GM23338 (cell line): Measurements from ENCODE around the gene TNFAIP1. TPM values are rescaled to one million over a fixed set of nuclear protein-coding genes. Genes with fewer than 3 reads are reported as not detected.

ENCODE experiments used
- ATAC-seq: fragments of 200-7000 bp; cut with Tn5 transposase; 3 replicates; pipeline ENCODE4 v1.9.1; 2020
- DNase-seq: peaks from one replicate; pipeline ENCODE4 v3.0.0-alpha.2; 2015; ENCODE audit warnings: low spot score
- H2AFZ ChIP-seq: fragments of 200-600 bp; sonication (generic); 2 replicates; pipeline ENCODE4 v1.8.0; 2016; ENCODE audit warnings: antibody characterized with exemption, mild to moderate bottlenecking, moderate library complexity
- H3F3A ChIP-seq: fragments of 200-600 bp; sonication (generic); replicated peaks from 2 replicates; pipeline ENCODE4 v1.8.0; 2017; ENCODE audit warnings: antibody characterized with exemption, mixed run types, low read depth
- H3K27ac ChIP-seq: fragments of 200-600 bp; sonication (generic); 2 replicates; pipeline ENCODE4 v1.6.1; 2016; ENCODE audit warnings: low read depth
- H3K27me3 ChIP-seq: fragments of 200-600 bp; sonication (generic); 2 replicates; pipeline ENCODE4 v1.8.0; 2016; ENCODE audit warnings: mild to moderate bottlenecking, mixed run types, moderate library complexity; ENCODE audit not compliant: insufficient read depth
- H3K36me3 ChIP-seq: fragments of 200-600 bp; sonication (generic); 2 replicates; pipeline ENCODE4 v1.8.0; 2016; ENCODE audit warnings: mild to moderate bottlenecking; ENCODE audit not compliant: insufficient read depth
- H3K4me1 ChIP-seq: fragments of 200-600 bp; sonication (generic); 2 replicates; pipeline ENCODE4 v1.8.0; 2016; ENCODE audit warnings: mild to moderate bottlenecking, moderate library complexity; ENCODE audit not compliant: insufficient read depth
- H3K4me2 ChIP-seq: fragments of 200-600 bp; sonication (generic); 2 replicates; pipeline ENCODE4 v1.7.1; 2017; ENCODE audit warnings: mixed run types
- H3K4me3 ChIP-seq: fragments of 200-600 bp; sonication (generic); 2 replicates; pipeline ENCODE4 v1.6.1; 2016; ENCODE audit warnings: mixed run types
- H3K79me2 ChIP-seq: fragments of 200-600 bp; sonication (generic); replicated peaks from 2 replicates; pipeline ENCODE4 v1.8.0; 2017; ENCODE audit warnings: mild to moderate bottlenecking; ENCODE audit not compliant: insufficient read depth
- H3K9me2 ChIP-seq: fragments of 200-600 bp; sonication (generic); 2 replicates; pipeline ENCODE4 v1.8.0; 2017; ENCODE audit not compliant: insufficient read depth
- H4K20me1 ChIP-seq: fragments of 200-600 bp; sonication (generic); replicated peaks from 2 replicates; pipeline ENCODE4 v1.8.0; 2017; ENCODE audit warnings: mild to moderate bottlenecking; ENCODE audit not compliant: insufficient read depth
- H3K27ac Mint-ChIP-seq: 2 replicates; pipeline ENCODE4 v1.8.0; 2020; ENCODE audit warnings: inconsistent platforms, mild to moderate bottlenecking, moderate library complexity, mixed read lengths
- H3K27me3 Mint-ChIP-seq: 3 replicates; pipeline ENCODE4 v1.8.0; 2022; ENCODE audit warnings: low read depth, mild to moderate bottlenecking, moderate library complexity, mixed read lengths, inconsistent platforms; ENCODE audit not compliant: insufficient read depth, poor library complexity
- H3K36me3 Mint-ChIP-seq: 3 replicates; pipeline ENCODE4 v1.8.0; 2021; ENCODE audit warnings: low read depth, mild to moderate bottlenecking, inconsistent platforms, moderate library complexity, mixed read lengths
- H3K4me1 Mint-ChIP-seq: 3 replicates; pipeline ENCODE4 v1.8.0; 2020; ENCODE audit warnings: mild to moderate bottlenecking, inconsistent platforms, mixed read lengths
- H3K4me3 Mint-ChIP-seq: 3 replicates; pipeline ENCODE4 v1.8.0; 2021; ENCODE audit warnings: moderate library complexity, mild to moderate bottlenecking, inconsistent platforms, mixed read lengths
- H3K9me3 Mint-ChIP-seq: 3 replicates; pipeline ENCODE4 v1.8.0; 2020; ENCODE audit warnings: moderate library complexity, mild to moderate bottlenecking, inconsistent platforms, mixed read lengths
- CREB1 ChIP-seq: fragments of 250-450 bp; sonication (Bioruptor Pico); IDR thresholded peaks from 2 replicates; pipeline ENCODE4 v1.5.0; 2020; ENCODE audit warnings: low read depth, mild to moderate bottlenecking, moderate library complexity
- CTCF ChIP-seq, 2 experiments: fragments of 200-600 bp in 1 of 2; sonication (generic) in 1 of 2; conservative IDR thresholded peaks; 2 replicates each; pipeline versions ENCODE4 v1.5.1 to v1.6.1; 2016 to 2017; ENCODE audit warnings: antibody characterized with exemption in 2 of 2, low read depth in 2 of 2, mild to moderate bottlenecking in 2 of 2, moderate library complexity in 1 of 2
- ETS1 ChIP-seq: IDR thresholded peaks from 2 replicates; pipeline ENCODE4 v1.6.1; 2016; ENCODE audit warnings: antibody characterized with exemption
- EZH2 ChIP-seq: fragments of 200-600 bp; sonication (generic); IDR thresholded peaks from one replicate; pipeline ENCODE4 v1.8.0; 2017; ENCODE audit warnings: antibody characterized with exemption, mild to moderate bottlenecking, low read depth; ENCODE audit not compliant: unreplicated experiment
- EZH2phosphoT487 ChIP-seq: fragments of 200-600 bp; sonication (generic); IDR thresholded peaks from one replicate; pipeline ENCODE4 v1.8.1; 2018; ENCODE audit warnings: antibody characterized with exemption; ENCODE audit not compliant: unreplicated experiment
- JUNB ChIP-seq: IDR thresholded peaks from one replicate; pipeline ENCODE4 v1.6.1; 2016; ENCODE audit warnings: antibody characterized with exemption; ENCODE audit not compliant: unreplicated experiment
- NANOG ChIP-seq: IDR thresholded peaks from 2 replicates; pipeline ENCODE4 v1.6.1; 2016; ENCODE audit warnings: antibody characterized with exemption, borderline replicate concordance
- POLR2AphosphoS5 ChIP-seq: IDR thresholded peaks from 2 replicates; pipeline ENCODE4 v1.6.1; 2016; ENCODE audit warnings: antibody characterized with exemption, low read depth
- REST ChIP-seq: IDR thresholded peaks from one replicate; pipeline ENCODE4 v1.6.1; 2018; ENCODE audit warnings: antibody characterized with exemption; ENCODE audit not compliant: unreplicated experiment
- STAT1 ChIP-seq: IDR thresholded peaks from one replicate; pipeline ENCODE4 v1.6.1; 2016; ENCODE audit warnings: antibody characterized with exemption; ENCODE audit not compliant: unreplicated experiment
- ZNF114 ChIP-seq: fragments of 250-450 bp; sonication (Bioruptor Pico); IDR thresholded peaks from 2 replicates; pipeline ENCODE4 v1.5.0; 2020; ENCODE audit warnings: mild to moderate bottlenecking, moderate library complexity
- ZNF331 ChIP-seq: fragments of 250-450 bp; sonication (Bioruptor Pico); IDR thresholded peaks from 2 replicates; pipeline ENCODE4 v1.5.0; 2020; ENCODE audit warnings: low read depth, mild to moderate bottlenecking, moderate library complexity
- ZNF462 ChIP-seq: fragments of 250-450 bp; sonication (Bioruptor Pico); IDR thresholded peaks from 2 replicates; pipeline ENCODE4 v1.5.0; 2020; ENCODE audit warnings: mild to moderate bottlenecking, moderate library complexity
- polyA plus RNA-seq: library from polyadenylated mRNA; unstranded; fragments of >200 nt; fragmentation: Nextera tagmentation; extraction: Ambion mirVana; gene quantifications from 2 replicates; pipeline ENCODE4 v1.2.1, GENCODE V29; 2016
- total RNA-seq: library from RNA; depleted of rRNA; stranded (reverse); fragments of >200 nt; shearing (Covaris generic); gene quantifications from 2 replicates; pipeline ENCODE4 v1.2.3, GENCODE V29; 2014

The TNFAIP1 gene
- total and polyA plus RNA-seq, 2 experiments from 2014 or later: 6.3 to 13.1 TPM

GRCh38 chr17:28370744-28371103, 35.2 kb downstream of the TNFAIP1 start:
- DNase-seq: no peak
- Histone ChIP-seq H3K36me3 (no peaks in the 10 kb centered on the region), H3K9me2 (no peaks in the 10 kb centered on the region), H3F3A (no peaks in the 10 kb centered on the region; the same call in 1 of the 2 replicates), H3K27me3 (peaks cover 22% of the 10 kb centered on the region), H3K4me2 (peak overlapping the region; percentile 73), H3K79me2 (no peaks in the 10 kb centered on the region), H4K20me1 (peaks cover 14% of the 10 kb centered on the region; the same call in 1 of the 2 replicates), H3K4me3 (peak overlapping the region; percentile 39), H3K4me1 (peaks cover 9% of the 10 kb centered on the region; the same call in 1 of the 2 replicates), H3K27ac (0 out of 2 replicates have a peak overlapping the region, but pooled peaks have one; percentile 20), H2AFZ (peak overlapping the region; percentile 72)
- H3K27ac Mint-ChIP-seq: peak overlapping the region; percentile 67; the same call in 1 of the 2 replicates
- peaks cover 37% of the 10 kb centered on the region for H3K27me3 Mint-ChIP-seq
- H3K4me3 Mint-ChIP-seq: peak overlapping the region; percentile 69
- H3K4me1 Mint-ChIP-seq: peaks cover 21% of the 10 kb centered on the region
- TF ChIP-seq POLR2AphosphoS5 (no peak), CTCF (conservative IDR thresholded peaks at IDR 0.05; ENCODE audit: low read depth in 2 of 2) (no peak), EZH2 (no peak), ZNF114 (CRISPR knock-in tag) (no peak), ZNF331 (CRISPR knock-in tag) (no peak), CREB1 (no peak), ZNF462 (CRISPR knock-in tag) (no peak), ETS1 (no peak), STAT1 (no peak), NANOG (no peak), EZH2phosphoT487 (no peak), JUNB (no peak), REST (no peak)
- no peaks in the 10 kb centered on the region for H3K36me3 Mint-ChIP-seq
- ATAC-seq: no peak
- H3K9me3 Mint-ChIP-seq: no peaks in the 10 kb centered on the region
